Suprapubic skin (tissue), 3 donors: ENCODE results near the gene ACVR1B.

ENCODE experiments used
- CTCF ChIP-seq, 2 donors: fragments of 200-600 bp in 1 of 2; fragments of 450-650 bp in 1 of 2; sonication (generic) in 1 of 2; IDR thresholded peaks; one replicate each; pipeline ENCODE4 v1.5.1; 2016 to 2019; ENCODE audit warnings: antibody characterized with exemption in 2 of 2, mild to moderate bottlenecking in 1 of 2, moderate library complexity in 1 of 2
- POLR2AphosphoS5 ChIP-seq, 3 donors: sonication (generic); formaldehyde crosslinking; IDR thresholded peaks; one replicate each; pipeline ENCODE4 v1.6.1; 2017; ENCODE audit warnings: antibody characterized with exemption in 3 of 3

DNA sequence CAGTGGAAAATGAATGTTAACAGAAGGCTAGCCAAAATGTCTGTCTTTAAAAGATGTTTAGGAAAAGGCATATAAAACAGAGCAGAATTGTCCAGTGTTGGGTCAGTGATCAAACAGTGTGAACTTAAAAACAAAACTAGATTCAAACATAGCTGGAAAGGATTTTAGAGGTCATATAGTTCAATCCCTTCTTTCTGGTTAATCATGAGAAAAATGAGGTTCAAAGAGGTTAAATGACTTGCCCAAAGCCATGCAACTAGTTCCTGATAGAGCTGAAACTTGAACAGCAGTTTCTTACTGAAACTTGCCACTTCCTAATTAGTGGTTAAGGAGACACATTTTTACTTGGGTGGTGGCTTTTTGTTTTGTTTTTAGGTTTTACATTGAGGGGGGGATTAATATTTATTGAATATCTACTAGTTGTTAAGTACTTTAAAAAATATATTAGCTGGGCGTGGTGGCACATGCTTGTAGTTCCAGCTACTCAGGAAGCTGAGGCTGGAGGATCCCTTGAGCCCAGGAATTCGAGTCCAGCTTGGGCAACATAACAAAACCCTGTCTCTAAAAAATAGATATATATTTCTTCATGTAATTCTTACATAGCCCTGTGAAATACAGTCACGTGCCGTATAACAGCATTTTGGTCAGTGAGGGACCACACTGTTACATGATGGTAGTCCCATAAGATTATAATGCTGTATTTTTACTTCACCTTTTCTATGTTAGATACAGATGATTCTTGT lies 20.4 kb downstream of the ACVR1B start:
- TF ChIP-seq CTCF (IDR thresholded peaks at IDR 0.05) = no peak
- TF ChIP-seq POLR2AphosphoS5 (IDR thresholded peaks at IDR 0.05) = no peak
